GM08714 (cell line): Measurements from ENCODE around the gene ISX.
"Not testable (repeated sequence)": the region's sequence is repeated elsewhere in the genome, so short reads cannot be mapped to it uniquely, and the experiment has no call there.

Experiments
- H3K4me3 ChIP-seq: fragments of 200-500 bp; sonication (Bioruptor generic); 2 replicates; pipeline ENCODE4 v1.5.1; 2014; ENCODE audit warnings: mild to moderate bottlenecking, low read length, inconsistent platforms
- ZNF274 ChIP-seq: IDR thresholded peaks from 2 replicates; pipeline ENCODE4 v1.6.1; 2012; ENCODE audit warnings: mild to moderate bottlenecking, low read depth, low read length

ISX gene

DNA sequence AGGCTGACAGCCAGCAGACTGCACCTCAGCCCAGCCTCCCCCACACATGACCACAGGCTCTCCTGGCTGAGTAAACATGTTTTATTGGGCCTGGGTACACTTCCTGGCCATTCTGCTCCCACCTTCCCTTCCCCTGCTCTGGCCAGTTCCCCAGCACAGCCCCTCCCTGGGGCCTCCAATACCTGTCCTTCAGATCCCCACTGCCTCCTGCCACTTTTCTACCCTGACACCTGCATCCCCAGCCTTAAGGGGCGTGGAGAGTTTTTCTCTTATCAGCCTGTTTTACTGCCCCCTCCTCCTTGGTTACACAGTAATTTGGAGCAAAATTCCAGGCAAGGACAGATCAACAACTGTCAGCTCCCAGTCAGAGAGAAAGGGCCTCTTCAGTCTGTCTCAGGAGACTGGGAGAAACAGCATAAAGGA lies at the start of gene ISX:
Gene ISX (plus strand): TSS at position 363 of the 423 bp plus-strand sequence. CDS start 930 bp downstream, outside the sequence.
- no peak for TF ChIP-seq ZNF274
- no peak within 1 kb of the TSS for H3K4me3 ChIP-seq

DNA sequence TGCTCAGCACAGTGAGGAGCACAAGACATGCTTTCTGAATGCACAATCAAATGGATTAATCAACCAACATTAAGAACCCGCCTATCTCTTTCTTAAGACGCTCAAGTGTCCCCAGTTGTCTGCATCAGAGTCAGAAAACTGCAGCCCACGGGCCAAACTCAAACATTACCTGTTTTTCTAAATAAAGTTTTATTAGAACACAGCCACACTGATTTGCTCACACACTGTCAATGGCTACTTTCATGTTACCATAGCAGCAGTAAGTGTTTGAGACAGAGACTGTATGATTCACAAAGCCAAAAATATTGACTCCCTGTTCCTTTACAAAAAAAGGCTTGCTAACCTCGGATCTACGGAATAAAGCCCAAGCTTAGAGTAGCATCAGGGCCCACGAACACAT lies 49.0 kb upstream of the ISX start:
- no peak for TF ChIP-seq ZNF274
- no peak overlapping the region for H3K4me3 ChIP-seq

DNA sequence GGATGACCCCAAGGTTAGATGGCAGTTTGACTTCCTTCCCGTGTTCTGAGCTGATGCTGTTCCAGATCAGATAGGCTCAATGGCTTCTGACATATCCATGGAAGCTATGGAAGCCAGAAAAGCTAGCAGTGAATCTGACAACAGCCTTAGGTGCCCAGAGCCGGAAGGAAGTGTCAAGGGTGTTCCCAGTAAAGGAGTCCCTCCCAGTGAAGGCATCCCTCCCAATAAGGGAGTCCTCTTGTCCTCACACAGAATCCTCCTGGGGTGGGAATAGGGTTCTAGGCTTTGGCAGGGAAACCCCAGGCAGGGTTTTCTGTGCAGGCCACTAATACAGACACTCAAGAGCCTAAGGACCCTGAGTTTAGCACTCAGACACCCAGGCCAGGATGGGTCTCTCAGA lies 47.0 kb upstream of the ISX start:
- no peak overlapping the region for H3K4me3 ChIP-seq
- no peak for TF ChIP-seq ZNF274

DNA sequence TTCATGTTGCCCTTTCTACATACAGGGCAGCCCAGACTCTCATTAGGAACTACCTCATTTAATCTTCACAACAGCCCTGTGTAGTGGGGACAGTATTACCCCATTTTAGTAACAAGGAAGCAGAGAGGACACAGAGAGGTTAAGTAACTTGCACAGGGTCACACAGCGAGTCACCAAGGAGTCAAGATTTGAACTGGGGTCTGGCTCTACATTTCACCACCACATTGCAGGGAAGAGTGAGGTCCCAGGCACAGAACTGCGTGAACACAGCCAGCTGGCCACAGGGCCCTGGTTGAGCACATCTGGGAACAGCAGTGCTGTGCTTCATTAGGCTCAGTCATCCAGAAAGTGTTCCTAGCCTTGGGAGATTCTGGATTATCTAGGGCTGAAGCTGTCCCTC lies 45.4 kb upstream of the ISX start:
- no peak overlapping the region for H3K4me3 ChIP-seq
- no peak for TF ChIP-seq ZNF274

DNA sequence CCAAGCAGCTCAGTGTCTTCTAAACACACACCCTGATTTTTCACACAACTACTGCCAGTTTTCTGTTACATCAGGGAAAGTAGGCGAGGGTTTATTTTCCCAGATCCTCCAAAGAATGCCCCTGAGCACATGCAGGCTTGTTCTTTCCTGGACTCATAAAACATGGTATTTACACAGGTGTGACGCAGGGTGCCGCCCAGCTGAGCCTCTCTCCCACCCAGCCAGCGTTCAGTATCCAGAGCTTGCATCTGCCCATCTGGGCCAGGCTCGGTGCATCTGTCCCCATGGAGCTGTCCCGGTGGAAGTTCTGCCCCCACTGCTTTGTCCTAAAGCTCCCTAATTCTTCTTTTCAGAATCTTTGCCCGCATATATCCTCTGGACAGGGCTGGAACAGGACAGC lies 44.8 kb upstream of the ISX start:
- no peak for TF ChIP-seq ZNF274
- no peak overlapping the region for H3K4me3 ChIP-seq

DNA sequence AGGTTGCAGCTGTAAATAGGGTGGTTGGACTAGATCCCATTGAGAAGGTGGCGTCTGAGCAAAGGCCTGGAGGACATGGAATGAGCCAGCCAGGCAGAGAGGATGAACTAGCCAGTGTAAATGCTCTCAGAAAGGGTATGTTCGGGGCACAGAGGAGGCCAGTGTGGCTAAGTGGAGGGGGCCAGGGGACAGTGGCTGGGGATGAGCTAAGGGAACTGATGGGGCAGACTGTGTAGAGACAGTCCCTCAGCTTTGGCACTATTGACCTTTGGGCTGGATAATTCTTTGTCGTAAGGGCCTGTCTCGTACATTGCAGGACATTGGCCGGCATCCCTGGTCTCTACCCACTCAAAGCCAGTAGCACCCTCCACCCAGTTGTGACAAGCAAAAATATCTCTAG lies 43.7 kb upstream of the ISX start:
- no peak for TF ChIP-seq ZNF274
- H3K4me3 ChIP-seq, result no peak overlapping the region

DNA sequence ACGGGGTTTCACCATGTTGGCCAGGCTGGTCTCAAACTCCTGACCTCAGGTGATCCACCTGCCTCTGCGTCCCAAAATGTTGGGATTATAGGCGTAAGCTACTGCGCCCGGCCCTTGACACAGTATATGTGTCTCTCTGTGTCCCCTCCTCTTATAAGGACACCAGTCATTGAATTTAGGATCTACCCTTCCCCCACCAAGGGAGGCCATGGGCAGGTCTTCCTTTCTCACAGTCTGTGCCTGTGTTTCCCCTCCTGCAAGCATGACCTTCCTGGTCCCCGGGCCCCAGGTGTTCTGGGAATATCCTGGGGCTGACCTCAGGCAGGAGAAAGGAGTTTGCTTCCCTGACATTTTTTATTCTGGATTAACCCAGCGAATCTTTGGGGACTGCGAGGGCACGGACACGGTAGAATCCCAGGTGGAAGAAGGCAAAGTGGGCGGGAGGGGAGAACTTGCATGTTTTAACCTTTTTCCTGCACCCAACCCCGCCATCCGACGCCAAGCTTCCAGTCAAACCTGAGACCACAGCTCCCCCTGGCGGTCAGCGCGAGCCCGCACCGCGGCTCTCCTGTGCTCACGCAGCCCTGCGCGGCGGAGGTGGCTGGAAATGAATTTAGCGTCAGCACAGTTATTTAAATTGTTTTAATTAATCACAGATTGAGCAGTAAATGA lies 42.1 kb upstream of the ISX start:
- TF ChIP-seq ZNF274, result no peak
- H3K4me3 ChIP-seq, result no peak overlapping the region

DNA sequence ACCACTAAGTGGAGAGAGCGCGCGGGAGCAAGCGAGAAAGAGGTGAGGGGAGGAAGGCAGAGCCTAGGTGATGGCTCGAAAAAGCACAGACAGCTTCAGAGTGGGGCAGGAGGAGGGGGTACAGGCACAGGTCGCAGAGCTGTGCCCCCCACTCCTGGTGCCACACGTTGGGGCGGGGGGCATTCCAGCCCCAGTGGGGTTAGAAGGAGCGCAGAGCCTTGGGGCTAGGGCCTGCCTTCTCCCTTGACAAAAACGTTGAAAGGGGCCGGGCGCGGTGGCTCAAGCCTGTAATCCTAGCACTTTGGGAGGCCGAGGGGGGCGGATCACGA lies 41.6 kb upstream of the ISX start:
- H3K4me3 ChIP-seq, result no peak overlapping the region
- no peak for TF ChIP-seq ZNF274

DNA sequence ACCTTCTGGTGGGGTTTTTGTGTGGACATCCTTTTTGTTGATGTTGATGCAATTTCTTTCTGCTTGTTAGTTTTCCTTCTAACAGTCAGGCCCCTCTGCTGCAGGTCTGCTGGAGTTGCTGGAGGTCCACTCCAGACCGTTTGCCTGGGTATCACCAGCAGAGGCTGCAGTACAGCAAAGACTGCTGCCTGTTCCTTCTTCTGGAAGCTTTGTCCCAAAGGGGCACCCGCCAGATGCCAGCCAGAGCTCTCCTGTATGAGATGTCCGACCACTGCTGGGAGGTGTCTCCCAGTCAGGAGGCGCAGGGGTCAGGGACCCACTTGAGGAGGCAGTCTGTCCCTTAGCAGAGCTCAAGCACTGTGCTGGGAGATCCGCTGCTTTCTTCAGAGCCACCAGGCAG lies 35.8 kb upstream of the ISX start:
- H3K4me3 ChIP-seq, result not testable (repeated sequence)

DNA sequence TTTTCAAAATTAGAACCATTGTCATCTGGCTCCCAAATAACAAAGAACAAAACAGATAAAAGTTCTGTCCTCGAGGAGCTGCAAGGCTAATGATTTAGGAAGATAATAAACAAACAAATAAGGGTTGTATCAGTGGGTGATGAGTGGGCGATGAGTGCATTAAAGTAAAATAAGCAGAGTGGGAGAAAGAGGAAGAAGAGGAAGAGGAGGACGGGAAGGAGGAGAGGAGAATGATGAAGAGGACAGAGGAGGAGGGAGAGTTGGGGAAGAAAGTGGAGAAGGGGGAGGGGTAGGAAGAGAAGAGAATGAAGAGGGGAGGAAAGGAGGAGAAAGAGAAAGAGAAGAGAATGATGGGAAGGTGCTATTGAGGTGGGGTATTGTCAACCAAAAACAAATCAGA lies 33.4 kb upstream of the ISX start:
- TF ChIP-seq ZNF274, result no peak
- H3K4me3 ChIP-seq, result no peak overlapping the region

DNA sequence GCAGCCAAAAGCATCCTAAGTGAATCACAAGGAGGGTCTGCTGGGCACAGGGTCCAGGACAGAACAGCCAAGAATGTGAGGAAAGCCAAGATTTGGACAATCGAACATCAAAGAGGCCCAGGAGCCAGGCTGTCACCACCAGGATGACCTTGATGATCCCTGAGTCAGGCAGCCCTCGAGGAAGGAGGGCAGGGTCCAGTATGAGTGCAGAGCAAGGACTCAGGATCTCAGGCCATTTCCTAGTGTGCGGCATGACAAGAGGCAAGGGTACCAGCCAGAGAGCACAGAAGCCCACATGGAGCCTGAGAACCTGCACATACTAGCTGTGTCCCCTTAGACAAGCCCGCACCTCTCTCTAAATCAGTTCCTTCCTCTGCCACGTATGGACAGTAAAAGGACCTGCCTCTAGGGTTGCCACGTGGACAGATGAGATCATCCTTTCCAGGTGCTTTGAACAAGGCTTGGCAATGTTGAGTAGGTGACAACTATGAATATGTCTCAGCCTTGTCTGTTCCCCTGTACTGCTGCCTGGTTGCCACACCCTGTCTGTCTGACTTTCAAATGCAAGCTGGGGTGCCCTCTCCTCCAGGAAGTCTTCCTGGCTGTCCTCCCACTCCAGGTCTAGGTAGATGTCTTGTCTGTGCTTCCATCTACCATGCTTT lies 32.2 kb upstream of the ISX start:
- H3K4me3 ChIP-seq, result no peak overlapping the region
- no peak for TF ChIP-seq ZNF274

DNA sequence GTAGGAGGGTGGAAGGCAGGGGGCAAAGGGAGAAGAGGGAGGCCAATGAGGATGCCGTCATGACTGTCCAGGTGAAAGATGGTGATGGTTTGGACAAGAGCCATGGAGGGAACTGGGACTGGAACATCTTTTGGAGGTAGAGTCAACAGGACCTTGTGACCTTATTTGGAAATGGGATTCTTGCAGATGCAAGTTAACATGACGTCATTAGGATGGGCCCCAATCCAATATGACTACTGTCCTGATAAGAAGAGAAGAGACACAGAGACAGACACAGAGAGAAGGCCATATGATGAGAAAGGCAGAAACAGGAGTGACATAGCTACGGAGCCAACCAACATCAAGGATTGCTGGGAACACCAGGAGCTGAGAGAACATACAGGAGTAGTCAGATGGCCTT lies 31.0 kb upstream of the ISX start:
- no peak overlapping the region for H3K4me3 ChIP-seq
- TF ChIP-seq ZNF274, result no peak

DNA sequence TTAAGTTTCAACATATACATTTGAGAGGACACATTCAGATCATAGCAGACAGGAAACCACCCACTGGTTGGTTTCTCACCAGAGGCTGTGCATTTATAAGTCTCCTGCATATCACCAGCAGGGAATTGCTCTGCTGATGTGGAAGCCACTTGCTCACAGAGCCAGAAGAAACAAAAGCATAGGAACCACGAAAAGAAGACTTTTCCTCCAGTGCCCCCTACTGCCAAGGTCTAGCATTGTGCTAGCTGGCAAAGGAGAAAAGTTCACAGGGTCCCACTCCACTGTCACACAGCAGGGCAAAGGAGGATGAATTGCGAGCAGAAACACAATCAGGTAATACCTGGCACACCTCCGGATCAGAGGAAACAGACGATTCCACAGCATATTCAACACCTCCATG lies 28.9 kb upstream of the ISX start:
- no peak for TF ChIP-seq ZNF274
- H3K4me3 ChIP-seq, result no peak overlapping the region

DNA sequence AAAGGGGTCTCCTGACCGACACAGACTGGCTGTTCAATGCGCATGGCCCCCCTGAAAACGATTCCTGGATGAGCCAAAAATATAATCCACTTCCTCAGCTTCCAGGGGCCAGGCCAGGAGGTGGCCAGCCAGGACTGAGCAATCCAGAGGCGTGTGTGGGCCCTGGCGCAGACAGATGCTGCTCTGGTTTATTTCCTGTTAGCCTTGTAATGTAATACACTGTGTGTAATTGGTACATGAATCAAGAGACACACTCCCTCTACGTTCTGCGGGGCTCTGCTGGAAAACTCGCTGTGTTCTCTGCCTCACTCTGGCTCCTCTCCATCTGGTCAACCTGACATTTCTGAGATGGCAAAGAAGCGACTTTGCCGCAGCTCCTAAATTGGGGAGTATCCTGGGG lies 26.3 kb upstream of the ISX start:
- no peak for TF ChIP-seq ZNF274
- H3K4me3 ChIP-seq, result no peak overlapping the region

DNA sequence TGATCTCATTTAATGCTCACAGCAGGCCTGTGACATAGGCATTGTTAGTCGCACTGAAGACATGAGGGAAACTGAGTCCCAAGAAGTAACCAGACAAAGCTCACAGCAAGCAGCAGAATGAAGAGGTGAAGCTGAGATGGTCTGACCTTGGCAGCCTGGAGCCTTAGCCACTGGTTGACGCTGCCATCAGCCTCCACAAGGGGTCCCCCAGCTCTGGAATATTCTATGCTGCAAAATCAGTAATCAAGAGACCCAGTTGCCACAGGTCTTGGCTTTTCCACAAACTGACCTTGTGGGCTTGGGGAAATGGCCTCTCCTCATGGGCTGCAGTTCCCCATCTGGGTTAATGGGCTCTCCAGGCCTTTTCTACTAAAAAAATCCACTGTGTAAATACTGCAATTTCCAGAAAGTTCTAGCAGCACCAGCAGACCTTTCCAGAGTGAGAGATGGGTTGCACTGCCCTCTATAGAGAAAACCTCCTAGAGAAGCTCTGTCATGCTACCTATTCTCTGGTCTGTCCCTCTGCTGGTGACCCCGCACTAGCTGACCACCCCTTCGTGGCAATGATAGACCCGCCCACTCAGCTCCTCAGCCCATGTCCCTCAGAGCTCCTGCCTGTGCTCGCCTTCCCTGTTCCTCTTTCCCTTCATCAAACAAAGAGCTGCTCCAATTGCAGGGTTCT lies 22.6 kb upstream of the ISX start:
- no peak overlapping the region for H3K4me3 ChIP-seq
- TF ChIP-seq ZNF274, result no peak
